Measurements from ENCODE around the gene MYT1.
"Not testable (repeated sequence)": the region's sequence is repeated elsewhere in the genome, so short reads cannot be mapped to it uniquely, and the experiment has no call there.

Gene MYT1

GRCh38 chr20:64164123-64164836, at the start of gene MYT1:
Gene MYT1 (plus strand): TSS chr20:64164452. CDS start chr20:64198862, 34,410 bp downstream.
- DNase-seq = peak; percentile 76

GRCh38 chr20:64115171-64115911, 48.9 kb upstream of the MYT1 start:
- DNase-seq = no peak

- no peak for DNase-seq
These were observed 48.2 kb upstream of the MYT1 start for GRCh38 chr20:64116016-64116415.

- no peak for DNase-seq
These were observed 47.5 kb upstream of the MYT1 start for GRCh38 chr20:64116541-64117431.

- DNase-seq = not testable (repeated sequence)
These were observed 46.8 kb upstream of the MYT1 start for GRCh38 chr20:64117432-64117777.

GRCh38 chr20:64119301-64119680, 45.0 kb upstream of the MYT1 start:
- no peak for DNase-seq

GRCh38 chr20:64119681-64120341, 44.4 kb upstream of the MYT1 start:
- no peak for DNase-seq

GRCh38 chr20:64121586-64121985, 42.7 kb upstream of the MYT1 start:
- no peak for DNase-seq

- DNase-seq = not testable (repeated sequence)
These were observed 41.3 kb upstream of the MYT1 start for GRCh38 chr20:64122927-64123326.

GRCh38 chr20:64123517-64123916, 40.7 kb upstream of the MYT1 start:
- not testable (repeated sequence) for DNase-seq

- no peak for DNase-seq
These were observed 35.0 kb upstream of the MYT1 start for GRCh38 chr20:64129146-64129782.

- no peak for DNase-seq
These were observed 34.0 kb upstream of the MYT1 start for GRCh38 chr20:64130271-64130670.

GRCh38 chr20:64130876-64131275, 33.4 kb upstream of the MYT1 start:
- DNase-seq = no peak

GRCh38 chr20:64131406-64131805, 32.8 kb upstream of the MYT1 start:
- DNase-seq = no peak

- peak; percentile 41 for DNase-seq
These were observed 30.3 kb upstream of the MYT1 start for GRCh38 chr20:64133951-64134407.

GRCh38 chr20:64134744-64135143, 29.5 kb upstream of the MYT1 start:
- not testable (repeated sequence) for DNase-seq

- DNase-seq = no peak
These were observed 28.1 kb upstream of the MYT1 start for GRCh38 chr20:64136004-64136710.

- DNase-seq = no peak
These were observed 26.6 kb upstream of the MYT1 start for GRCh38 chr20:64137598-64138031.

- DNase-seq = no peak
These were observed 25.9 kb upstream of the MYT1 start for GRCh38 chr20:64138276-64138815.

- no peak for DNase-seq
These were observed 24.8 kb upstream of the MYT1 start for GRCh38 chr20:64139199-64140060.
